Fibroblast of lung (primary cell): ENCODE measurements around the gene CFAP221. TPM values are rescaled to one million over a fixed set of nuclear protein-coding genes. Genes with fewer than 3 reads are reported as not detected.
A peak's percentile ranks its signal among the peaks of the same experiment; 100 is the strongest.

ENCODE experiments used
- DNase-seq, 2 donors: peaks; one replicate each; pipeline versions ENCODE4 v3.0.0 to v3.0.0-alpha.2; 2010; ENCODE audit warnings: low read depth in 2 of 2
- H2AFZ ChIP-seq: 2 replicates; pipeline ENCODE4 v1.5.1; 2012; ENCODE audit warnings: low read length, control low read depth, inconsistent platforms
- H3K27ac ChIP-seq: 2 replicates; pipeline ENCODE4 v1.5.1; 2011; ENCODE audit warnings: low read length, control low read depth; ENCODE audit not compliant: insufficient read depth
- H3K27me3 ChIP-seq: 2 replicates; pipeline ENCODE4 v1.5.1; 2011; ENCODE audit warnings: mild to moderate bottlenecking, low read length; ENCODE audit not compliant: control insufficient read depth, insufficient read depth
- H3K36me3 ChIP-seq: 2 replicates; pipeline ENCODE4 v1.5.1; 2011; ENCODE audit warnings: low read length; ENCODE audit not compliant: control insufficient read depth, insufficient read depth
- H3K4me1 ChIP-seq: 2 replicates; pipeline ENCODE4 v1.5.1; 2011; ENCODE audit warnings: low read length; ENCODE audit not compliant: control insufficient read depth, insufficient read depth; ENCODE audit errors: extremely low read depth
- H3K4me2 ChIP-seq: 2 replicates; pipeline ENCODE4 v1.5.1; 2011; ENCODE audit warnings: low read length, control low read depth; ENCODE audit not compliant: insufficient read depth; ENCODE audit errors: extremely low read depth
- H3K4me3 ChIP-seq, 4 experiments: fragments of 200-600 bp in 1 of 4; sonication (generic) in 1 of 4; replicated peaks in 1 of 4; 2 replicates each; pipeline ENCODE4 v1.5.1; 2011 to 2016; ENCODE audit warnings: low read length in 4 of 4, low read depth in 3 of 4, mild to moderate bottlenecking in 3 of 4, control low read depth in 2 of 4, inconsistent platforms in 1 of 4, mixed read lengths in 1 of 4; ENCODE audit not compliant: insufficient read depth in 1 of 4; ENCODE audit errors: control extremely low read depth in 1 of 4
- H3K79me2 ChIP-seq: 2 replicates; pipeline ENCODE4 v1.5.1; 2012; ENCODE audit warnings: mild to moderate bottlenecking, low read length, inconsistent platforms; ENCODE audit not compliant: control insufficient read depth, insufficient read depth
- H3K9ac ChIP-seq: 2 replicates; pipeline ENCODE4 v1.5.1; 2011; ENCODE audit warnings: mild to moderate bottlenecking, low read length, control low read depth; ENCODE audit not compliant: insufficient read depth
- H3K9me3 ChIP-seq: 2 replicates; pipeline ENCODE4 v1.5.1; 2012; ENCODE audit warnings: low read depth, low read length; ENCODE audit not compliant: control insufficient read depth, insufficient read depth
- H4K20me1 ChIP-seq: 2 replicates; pipeline ENCODE4 v1.5.1; 2011; ENCODE audit warnings: low read length; ENCODE audit not compliant: control insufficient read depth, insufficient read depth; ENCODE audit errors: extremely low read depth
- CTCF ChIP-seq, 2 donors: IDR thresholded peaks in 1 of 2; conservative IDR thresholded peaks in 1 of 2; 1 replicate in 1 of 2; 2 replicates in 1 of 2; pipeline ENCODE4 v1.5.1; 2011 to 2012; ENCODE audit warnings: low read length in 2 of 2, control low read depth in 1 of 2, inconsistent platforms in 1 of 2, low read depth in 1 of 2, mild to moderate bottlenecking in 1 of 2
- EZH2 ChIP-seq: IDR thresholded peaks from 2 replicates; pipeline ENCODE4 v1.5.1; 2012; ENCODE audit warnings: low read length, control low read depth, mild to moderate bottlenecking; ENCODE audit errors: missing control alignments
- polyA plus RNA-seq, 2 donors: library from polyadenylated mRNA; depleted of rRNA in 1 of 2; stranded (reverse) in 1 of 2; unstranded in 1 of 2; fragments of >200 nt; gene quantifications; 2 replicates each; pipeline ENCODE4 v1.2.1, GENCODE V29; 2011 to 2012; ENCODE audit warnings: missing spikeins in 1 of 2
- total RNA-seq: library from RNA; depleted of rRNA; stranded (reverse); fragments of >200 nt; gene quantifications from 2 replicates; pipeline ENCODE4 v1.2.1, GENCODE V29; 2014

Gene CFAP221
- total and polyA plus RNA-seq, 2 donors (not counting 1 experiment from before 2014, with no cell fraction given), result 0.07 TPM; not detected in 1

DNA sequence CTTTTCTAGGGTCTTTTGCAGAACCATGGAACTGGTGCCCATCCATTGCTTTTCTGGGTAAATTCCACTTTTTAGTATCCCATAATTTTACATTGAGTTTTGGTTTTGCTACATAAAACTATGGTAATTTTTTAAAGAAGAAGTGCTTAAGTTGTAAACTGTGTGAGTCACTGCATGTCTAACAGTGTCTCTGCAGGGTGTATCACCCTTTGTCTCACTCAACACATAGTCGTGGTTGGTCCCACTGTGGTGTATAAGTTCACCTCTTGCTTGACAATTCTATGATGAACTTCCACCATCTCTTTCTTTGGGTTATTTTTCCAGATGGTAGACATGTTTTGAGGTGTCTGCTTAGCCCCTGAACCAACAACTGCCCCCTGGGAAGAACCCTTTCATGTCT lies 30.4 kb upstream of the CFAP221 start:
- H3K4me2 ChIP-seq, result no peak overlapping the region
- no peaks in the 10 kb centered on the region for H3K4me1 ChIP-seq
- H4K20me1 ChIP-seq, result no peaks in the 10 kb centered on the region
- no peak overlapping the region for H3K9ac ChIP-seq
- no peaks in the 10 kb centered on the region for H3K27me3 ChIP-seq
- TF ChIP-seq EZH2 (no peak), CTCF (conservative IDR thresholded peaks at IDR 0.05 in 1 of 2, IDR thresholded peaks at IDR 0.05 in 1 of 2; ENCODE audit: low read depth in 1 of 2, low read length in 2 of 2) (no peak)
- no peak overlapping the region for H3K27ac ChIP-seq
- H3K79me2 ChIP-seq, result no peaks in the 10 kb centered on the region
- no peaks in the 10 kb centered on the region for H3K9me3 ChIP-seq
- no peak overlapping the region for H2AFZ ChIP-seq
- H3K36me3 ChIP-seq, result no peaks in the 10 kb centered on the region
- DNase-seq, result no peak
- H3K4me3 ChIP-seq, result no peak overlapping the region

DNA sequence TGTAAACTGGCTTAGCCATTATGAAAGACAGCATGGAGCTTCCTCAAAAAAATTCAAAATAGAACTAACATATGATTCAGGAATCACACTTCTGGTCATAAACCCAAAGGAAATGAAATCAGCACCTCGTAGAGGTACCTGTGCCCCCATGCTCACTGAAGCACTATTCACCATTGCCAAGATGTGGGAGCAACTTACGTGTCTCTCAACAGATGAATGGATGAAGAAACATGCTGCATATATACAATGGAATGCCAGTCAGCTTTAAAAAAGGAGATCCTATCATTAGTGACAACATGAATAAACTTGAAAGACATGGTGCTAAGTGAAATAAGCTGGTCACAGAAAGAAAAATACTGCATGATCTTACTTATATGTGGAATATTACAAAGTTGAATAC lies 28.1 kb upstream of the CFAP221 start:
- TF ChIP-seq EZH2, result no peak
- no peak for TF ChIP-seq CTCF (conservative IDR thresholded peaks at IDR 0.05 in 1 of 2, IDR thresholded peaks at IDR 0.05 in 1 of 2; ENCODE audit: low read depth in 1 of 2, low read length in 2 of 2)
- no peak for DNase-seq
- no peak overlapping the region for H3K4me2 ChIP-seq

GRCh38 chr2:119517433-119517832 lies 26.8 kb upstream of the CFAP221 start:
- no peak overlapping the region for H3K27ac ChIP-seq
- no peak overlapping the region for H3K4me3 ChIP-seq
- H3K4me2 ChIP-seq, result no peak overlapping the region
- no peak overlapping the region for H2AFZ ChIP-seq
- H3K4me1 ChIP-seq, result no peaks in the 10 kb centered on the region
- TF ChIP-seq EZH2 (no peak), CTCF (conservative IDR thresholded peaks at IDR 0.05 in 1 of 2, IDR thresholded peaks at IDR 0.05 in 1 of 2; ENCODE audit: low read depth in 1 of 2, low read length in 2 of 2) (peak; percentile 63 to 72)
- no peak overlapping the region for H3K9ac ChIP-seq
- DNase-seq, result peak; percentile 29 to 36
- no peaks in the 10 kb centered on the region for H3K79me2 ChIP-seq
- H3K36me3 ChIP-seq, result no peaks in the 10 kb centered on the region
- H3K27me3 ChIP-seq, result no peaks in the 10 kb centered on the region
- no peaks in the 10 kb centered on the region for H3K9me3 ChIP-seq
- H4K20me1 ChIP-seq, result no peaks in the 10 kb centered on the region

More for the DNA sequence above, 28.1 kb upstream of the CFAP221 start:
- Histone ChIP-seq H3K27me3 (no peaks in the 10 kb centered on the region), H3K79me2 (no peaks in the 10 kb centered on the region), H4K20me1 (no peaks in the 10 kb centered on the region), H3K4me1 (no peaks in the 10 kb centered on the region), H2AFZ (no peak overlapping the region), H3K9ac (no peak overlapping the region), H3K27ac (no peak overlapping the region), H3K9me3 (no peaks in the 10 kb centered on the region), H3K4me3 (no peak overlapping the region), H3K36me3 (no peaks in the 10 kb centered on the region)
